HG03060 (cell line): ENCODE data around the gene BRD4.

Experiments used
- ATAC-seq: cut with Tn5 transposase; IDR thresholded peaks from one replicate; pipeline ENCODE4 v1.9.1; 2021; ENCODE audit warnings: low read depth, moderate number of reproducible peaks; ENCODE audit not compliant: unreplicated experiment

The BRD4 gene

GRCh38 chr19:15235781-15236180 lies 96.6 kb downstream of the BRD4 start:
- no peak for ATAC-seq

DNA sequence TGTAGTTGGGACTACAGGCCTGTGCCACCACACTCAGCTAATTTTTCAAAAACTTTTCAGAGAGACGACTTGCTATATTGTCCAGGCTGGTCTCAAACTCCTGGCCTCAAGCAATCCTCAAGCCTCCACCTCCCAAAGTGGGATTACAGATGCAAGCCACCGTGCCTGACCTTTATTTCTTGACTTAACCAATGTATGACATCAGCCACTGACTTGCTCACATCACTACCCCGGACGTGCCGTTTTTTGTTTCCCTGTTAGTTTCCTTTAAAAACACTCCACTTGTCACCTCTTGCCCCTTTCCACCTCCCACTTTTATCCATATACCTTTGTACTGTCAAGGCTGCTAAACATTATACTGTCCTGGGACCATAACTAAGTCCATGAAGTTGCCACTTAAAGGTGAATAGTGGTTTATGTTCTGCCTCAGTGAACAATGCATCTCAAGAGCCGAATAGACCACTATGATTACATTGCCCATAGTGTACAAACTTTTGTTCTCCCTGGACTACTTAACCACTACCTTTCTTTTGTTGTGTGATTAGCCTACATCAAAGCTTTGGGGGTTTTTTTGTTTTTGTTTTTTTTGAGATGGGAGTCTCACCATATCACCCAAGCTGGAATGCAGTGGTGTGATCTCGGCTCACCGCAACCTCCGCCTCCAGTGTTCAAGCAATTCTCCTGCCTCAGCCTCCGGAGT lies 97.8 kb downstream of the BRD4 start:
- no peak for ATAC-seq

- no peak for ATAC-seq
Observed at GRCh38 chr19:15231271-15231670, 101.1 kb downstream of the BRD4 start.

- no peak for ATAC-seq
Observed at GRCh38 chr19:15227261-15227660, 105.1 kb downstream of the BRD4 start.

GRCh38 chr19:15225760-15226159 lies 106.6 kb downstream of the BRD4 start:
- ATAC-seq: no peak

DNA sequence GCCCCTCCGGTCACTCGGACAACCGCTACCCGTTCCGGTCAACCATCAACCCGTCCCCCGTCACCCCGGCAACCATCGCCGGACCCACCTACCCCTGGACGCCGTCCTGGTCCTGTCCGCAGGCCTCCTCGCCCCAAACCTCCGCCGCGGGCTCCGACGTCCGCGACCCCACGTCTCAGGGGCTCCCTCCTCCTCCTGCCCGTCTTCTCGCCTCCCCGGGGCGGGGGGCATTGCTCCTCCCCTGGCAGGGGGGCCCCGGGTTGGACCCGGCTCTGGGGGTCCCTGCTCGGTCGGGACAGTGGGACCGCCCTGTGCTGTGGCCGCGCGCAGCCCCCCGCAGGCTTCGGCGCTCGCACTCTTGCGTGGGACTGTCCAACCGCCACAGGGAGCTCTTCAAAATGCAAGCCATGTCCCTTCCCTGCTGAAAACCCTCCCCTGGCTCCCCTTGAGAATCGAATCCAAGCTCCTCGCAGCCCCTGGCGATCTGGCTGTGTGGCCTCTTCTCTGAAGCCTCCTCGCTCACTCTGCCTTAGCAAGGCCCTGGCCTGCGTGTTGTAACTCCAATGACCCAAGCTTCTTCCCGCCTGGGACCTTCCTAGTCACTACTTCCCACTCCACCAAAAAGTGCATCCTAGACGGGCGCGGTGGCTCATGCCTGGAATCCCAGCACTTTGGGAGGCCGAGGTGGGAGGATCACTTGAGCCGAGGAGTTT lies 108.5 kb downstream of the BRD4 start:
- ATAC-seq: no peak

- no peak for ATAC-seq
Observed at GRCh38 chr19:15222738-15223648, 109.3 kb downstream of the BRD4 start.

GRCh38 chr19:15220833-15221232 lies 111.5 kb downstream of the BRD4 start:
- no peak for ATAC-seq

- ATAC-seq: no peak
Observed at GRCh38 chr19:15218501-15218900, 113.8 kb downstream of the BRD4 start.

GRCh38 chr19:15216363-15216762 lies 116.0 kb downstream of the BRD4 start:
- ATAC-seq: no peak

DNA sequence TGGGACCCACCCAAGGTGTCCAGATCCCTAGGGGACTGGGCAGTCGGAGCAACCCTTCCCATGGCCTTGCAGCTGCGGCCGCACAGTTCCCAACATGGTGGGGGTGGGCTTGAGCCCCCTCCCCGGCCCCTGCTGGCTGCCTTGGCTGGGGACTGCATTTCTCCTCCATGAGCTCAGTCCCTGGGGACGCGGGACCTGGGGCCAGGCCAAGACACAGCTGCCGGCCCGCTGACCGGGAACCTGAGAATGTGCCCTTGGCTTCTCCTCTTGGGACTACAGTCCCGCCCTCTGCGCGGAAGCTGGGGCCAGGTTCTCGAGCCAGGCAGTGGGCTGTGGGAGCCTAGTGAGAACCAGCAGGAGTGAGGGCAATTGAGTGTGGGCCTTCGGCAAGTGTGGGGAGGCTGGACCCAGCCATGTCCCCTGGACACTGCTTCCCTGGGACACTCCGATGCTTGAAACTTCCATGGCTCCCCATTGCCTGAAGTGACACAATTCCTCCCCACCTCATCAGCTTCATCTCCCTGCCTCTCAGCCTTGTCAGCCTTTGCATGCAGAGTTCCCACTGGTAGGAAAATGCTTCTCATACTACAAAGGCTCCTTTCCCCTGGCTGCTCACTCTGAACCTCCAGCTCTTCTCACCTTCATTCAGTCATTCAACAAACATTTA lies 118.5 kb downstream of the BRD4 start:
- ATAC-seq: no peak

- ATAC-seq: no peak
Observed at GRCh38 chr19:15212711-15213110, 119.6 kb downstream of the BRD4 start.

DNA sequence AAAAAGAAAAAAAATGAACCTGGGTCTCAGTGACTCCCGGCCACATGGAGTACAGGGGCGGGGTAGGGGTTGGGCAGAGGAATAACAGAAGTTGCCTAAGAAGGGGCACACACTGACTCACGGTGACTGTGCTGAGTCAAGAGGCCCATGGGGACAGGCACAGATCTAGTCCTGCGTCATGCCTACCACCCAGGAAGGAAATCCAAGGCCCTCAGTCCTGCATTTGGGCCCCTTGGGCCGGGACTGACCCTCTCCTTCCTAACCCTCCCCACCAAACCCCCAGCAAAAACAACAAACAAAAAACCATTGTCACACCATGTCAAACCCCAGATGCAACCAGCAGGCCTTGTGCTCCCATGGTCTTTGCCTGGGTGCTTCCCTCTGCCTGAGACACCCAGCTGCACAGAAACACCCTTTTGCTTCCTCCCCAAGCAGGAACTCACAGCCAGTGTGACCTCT lies 122.0 kb downstream of the BRD4 start:
- ATAC-seq: no peak

- ATAC-seq: no peak
Observed at GRCh38 chr19:15201374-15202023, 130.8 kb downstream of the BRD4 start.

GRCh38 chr19:15200553-15201364 lies 131.6 kb downstream of the BRD4 start, which contains the start of gene NOTCH3:
TSS of gene NOTCH3 (minus strand) at chr19:15200995. CDS start at chr19:15200905, 90 bp downstream.
- no peak for ATAC-seq

DNA sequence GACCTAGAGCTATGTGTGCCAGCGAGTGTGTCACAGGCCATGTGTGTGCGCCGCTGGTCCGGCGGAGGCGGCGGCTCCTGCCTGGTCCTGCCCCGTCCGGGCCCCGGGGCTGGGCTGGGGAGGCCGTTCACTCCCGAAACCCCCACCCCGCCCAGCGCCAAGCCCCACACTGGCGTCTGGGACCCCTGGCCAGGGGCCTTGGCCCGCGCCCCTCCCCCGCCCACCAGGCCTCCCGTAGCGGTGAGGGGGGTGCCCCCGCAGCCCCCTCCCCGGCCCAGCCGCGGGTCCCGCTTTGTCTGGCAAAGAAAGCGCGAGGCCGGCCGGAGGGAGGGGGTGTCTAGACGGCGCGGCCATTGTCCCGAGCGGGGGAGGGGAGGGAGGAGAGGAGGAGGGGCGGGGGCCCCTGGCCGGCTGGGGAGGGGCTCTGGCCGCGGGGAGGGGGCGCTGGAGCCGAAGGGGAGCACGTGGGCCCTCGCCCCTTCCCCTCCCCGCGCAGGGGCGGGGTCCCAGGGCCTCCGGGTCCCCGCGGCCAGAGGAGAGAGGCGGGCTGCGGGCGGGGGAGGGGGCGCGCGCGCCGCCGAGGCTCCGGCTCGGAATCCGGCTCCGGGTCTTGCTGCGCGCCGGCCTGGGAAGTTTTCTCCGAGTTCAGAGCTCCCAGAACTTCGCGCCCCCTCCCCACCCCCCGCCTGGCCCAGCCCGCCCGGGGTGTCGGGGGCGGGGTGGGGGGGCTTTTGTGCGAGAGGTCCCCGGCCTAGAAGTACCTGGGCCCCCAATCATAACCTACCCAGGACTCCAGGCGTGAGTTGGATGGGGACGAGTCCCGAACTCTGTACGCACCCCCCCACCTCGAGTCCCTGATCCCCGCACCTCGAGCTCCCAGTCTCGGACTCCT lies 132.4 kb downstream of the BRD4 start:
- ATAC-seq: no peak

DNA sequence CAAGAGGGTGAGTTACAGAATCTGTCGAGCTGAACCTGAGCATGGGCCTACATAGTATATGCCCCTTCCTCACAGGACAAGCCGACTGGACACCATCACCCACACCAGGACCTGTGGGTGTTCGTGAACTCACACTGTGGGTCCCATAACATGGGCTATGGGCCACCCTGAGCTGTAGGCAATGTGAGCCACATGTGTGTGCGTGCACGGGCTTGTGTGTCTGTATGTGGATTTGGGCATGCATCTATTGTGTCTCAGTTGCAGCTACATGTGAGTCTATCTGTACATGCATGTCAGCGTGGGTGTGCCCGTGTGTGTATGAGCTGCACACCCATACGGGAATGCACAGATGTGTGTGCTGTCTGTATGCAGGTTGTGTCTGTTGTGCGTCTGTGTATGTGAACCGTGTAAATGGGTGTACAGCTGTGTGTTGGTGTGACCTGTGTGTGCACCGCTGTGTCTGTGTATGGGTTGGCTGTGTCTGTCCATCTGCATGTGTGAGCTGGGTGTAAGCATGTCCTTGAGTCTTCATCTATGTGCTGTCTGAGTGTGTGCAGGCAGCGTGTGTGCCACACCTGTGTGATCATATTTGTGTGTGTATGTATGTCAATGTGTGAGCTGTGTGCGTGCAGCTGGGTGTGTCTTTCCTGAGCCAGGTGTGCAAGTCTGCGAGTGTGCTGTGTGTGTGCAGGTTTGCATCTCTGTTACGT lies 133.2 kb downstream of the BRD4 start:
- no peak for ATAC-seq

- no peak for ATAC-seq
Observed at GRCh38 chr19:15197942-15198341, 134.4 kb downstream of the BRD4 start.
